ENCODE measurements around the gene NSUN4.

NSUN4 gene

DNA sequence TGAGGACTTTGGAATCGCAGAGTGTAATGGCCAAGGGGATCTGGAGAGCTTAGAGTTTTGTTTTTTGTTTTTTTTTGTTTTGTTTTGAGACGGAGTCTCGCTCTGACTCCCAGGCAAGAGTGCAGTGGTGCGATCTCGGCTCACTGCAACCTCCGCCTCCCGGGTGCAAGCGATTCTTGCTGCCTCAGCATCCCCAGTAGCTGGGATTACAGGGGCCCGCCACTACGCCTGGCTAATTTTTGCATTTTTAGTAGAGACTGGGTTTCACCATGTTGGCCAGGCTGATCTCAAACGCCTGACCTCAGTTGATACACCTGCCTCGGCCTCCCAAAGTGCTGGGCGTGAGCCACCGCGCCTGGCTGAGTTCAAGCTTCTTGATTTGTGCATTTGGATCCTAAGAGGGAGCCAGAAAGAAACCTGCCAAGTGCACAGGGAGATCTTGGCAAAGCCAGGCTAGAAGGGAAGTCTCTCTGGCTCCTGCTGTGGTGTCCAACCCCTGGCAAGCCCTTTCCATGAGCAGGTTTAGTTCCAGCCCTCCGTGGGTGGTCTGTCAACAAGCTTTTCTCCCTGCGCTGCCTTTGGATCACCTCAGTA, 54.4 kb downstream of the NSUN4 start:
- TF ChIP-seq, protein P1, sequence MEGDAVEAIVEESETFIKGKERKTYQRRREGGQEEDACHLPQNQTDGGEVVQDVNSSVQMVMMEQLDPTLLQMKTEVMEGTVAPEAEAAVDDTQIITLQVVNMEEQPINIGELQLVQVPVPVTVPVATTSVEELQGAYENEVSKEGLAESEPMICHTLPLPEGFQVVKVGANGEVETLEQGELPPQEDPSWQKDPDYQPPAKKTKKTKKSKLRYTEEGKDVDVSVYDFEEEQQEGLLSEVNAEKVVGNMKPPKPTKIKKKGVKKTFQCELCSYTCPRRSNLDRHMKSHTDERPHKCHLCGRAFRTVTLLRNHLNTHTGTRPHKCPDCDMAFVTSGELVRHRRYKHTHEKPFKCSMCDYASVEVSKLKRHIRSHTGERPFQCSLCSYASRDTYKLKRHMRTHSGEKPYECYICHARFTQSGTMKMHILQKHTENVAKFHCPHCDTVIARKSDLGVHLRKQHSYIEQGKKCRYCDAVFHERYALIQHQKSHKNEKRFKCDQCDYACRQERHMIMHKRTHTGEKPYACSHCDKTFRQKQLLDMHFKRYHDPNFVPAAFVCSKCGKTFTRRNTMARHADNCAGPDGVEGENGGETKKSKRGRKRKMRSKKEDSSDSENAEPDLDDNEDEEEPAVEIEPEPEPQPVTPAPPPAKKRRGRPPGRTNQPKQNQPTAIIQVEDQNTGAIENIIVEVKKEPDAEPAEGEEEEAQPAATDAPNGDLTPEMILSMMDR (IDR thresholded peaks at IDR 0.05; ENCODE audit: control insufficient read depth, insufficient read depth, low read depth, low read length, missing control alignments): no peak
- DNase-seq (ENCODE audit: low read depth): no peak
- H3K4me3 ChIP-seq (ENCODE audit: control insufficient read depth, low read depth, low read length): no peak overlapping the region

DNA sequence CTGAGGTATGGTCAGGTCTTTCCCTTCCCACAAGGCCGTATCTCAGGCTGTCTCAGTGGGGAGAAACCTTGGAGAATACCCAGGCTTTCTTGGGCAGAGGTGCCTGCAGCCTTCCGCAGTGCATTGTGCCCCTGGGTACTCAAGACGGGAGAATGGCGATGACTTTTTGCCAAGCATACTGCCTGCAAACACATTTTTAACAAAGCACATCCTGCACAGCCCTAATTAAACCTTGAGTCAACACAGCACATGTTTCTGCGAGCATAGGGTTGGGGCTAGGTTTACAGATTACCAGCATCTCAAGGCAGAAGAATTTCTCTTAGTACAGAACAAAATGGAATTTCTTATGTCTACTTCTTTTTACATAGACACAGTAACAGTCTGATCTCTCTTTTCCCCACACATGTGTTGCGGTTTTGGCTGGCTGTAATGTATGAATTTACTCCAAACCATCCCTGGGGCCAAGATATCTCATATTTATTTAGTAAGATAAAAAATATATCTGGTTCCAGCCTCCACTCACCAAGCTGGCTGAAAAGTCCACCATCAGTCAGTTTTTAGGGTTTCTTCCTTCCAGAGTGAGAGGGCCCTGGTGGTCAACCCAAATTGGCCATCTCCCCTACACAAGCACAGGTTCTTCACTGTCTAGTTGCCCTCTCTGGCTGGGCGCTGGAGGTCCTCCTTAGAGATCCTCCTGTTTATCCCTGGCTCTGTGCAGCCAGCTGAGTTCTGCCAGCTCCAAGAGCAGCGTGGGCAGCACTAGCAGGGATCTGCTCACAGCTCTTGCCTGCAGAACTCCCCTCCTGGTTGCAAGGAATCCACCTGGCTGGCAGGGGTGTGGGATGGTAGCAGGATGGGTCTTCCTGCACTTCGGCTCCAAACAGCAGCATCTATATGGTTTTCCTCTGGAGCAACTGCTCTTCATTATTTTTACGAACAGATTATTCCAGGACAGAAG, 56.1 kb downstream of the NSUN4 start:
- no peak for DNase-seq (ENCODE audit: low read depth)
- no peak overlapping the region for H3K4me3 ChIP-seq (ENCODE audit: control insufficient read depth, low read depth, low read length)
- TF ChIP-seq, protein P1 (IDR thresholded peaks at IDR 0.05; ENCODE audit: control insufficient read depth, insufficient read depth, low read depth, low read length, missing control alignments): no peak

DNA sequence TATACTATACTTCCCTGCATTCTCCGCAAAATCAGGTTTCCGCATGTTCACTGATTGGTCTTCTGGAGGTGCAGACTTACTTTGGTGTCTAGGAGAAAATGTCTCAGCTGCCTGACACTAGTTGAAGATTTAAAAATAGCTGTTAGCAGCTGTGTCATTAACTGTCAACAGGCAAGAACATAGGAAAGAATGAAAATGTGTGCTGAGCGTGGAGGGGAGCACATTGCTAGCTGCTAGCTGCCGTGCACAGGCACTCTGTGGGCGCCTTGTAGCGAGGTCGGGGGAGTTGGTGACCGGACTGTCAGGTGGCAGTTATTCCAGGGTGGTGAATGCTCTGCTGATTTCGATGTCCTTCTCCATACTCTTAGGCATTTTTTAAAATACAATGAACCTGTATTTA, 58.7 kb downstream of the NSUN4 start:
- no peak for DNase-seq (ENCODE audit: low read depth)
- H3K4me3 ChIP-seq (ENCODE audit: control insufficient read depth, low read depth, low read length): no peak overlapping the region
- TF ChIP-seq, protein P1 (IDR thresholded peaks at IDR 0.05; ENCODE audit: control insufficient read depth, insufficient read depth, low read depth, low read length, missing control alignments): no peak

DNA sequence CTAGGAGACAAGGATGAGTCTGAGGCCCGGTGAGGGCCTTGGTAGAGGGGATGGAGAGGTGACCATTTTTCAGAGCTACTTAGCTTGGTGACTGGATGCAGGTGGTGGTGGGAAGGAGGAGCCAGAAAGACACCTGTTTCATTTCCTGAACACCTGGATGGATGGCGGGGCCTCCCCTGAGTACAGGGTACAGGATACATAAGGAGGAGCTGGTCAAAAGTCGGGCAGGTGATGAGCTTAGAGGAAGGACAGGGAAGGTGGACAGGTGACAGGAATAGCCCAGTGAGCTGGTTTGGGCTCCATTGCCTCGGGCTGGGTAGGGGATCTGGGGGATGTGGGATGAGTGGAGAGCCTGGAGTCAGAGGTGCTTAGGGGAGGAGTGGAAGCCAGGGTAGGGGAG, 59.8 kb downstream of the NSUN4 start:
- DNase-seq (ENCODE audit: low read depth): no peak
- H3K4me3 ChIP-seq (ENCODE audit: control insufficient read depth, low read depth, low read length): no peak overlapping the region
- TF ChIP-seq, protein P1 (IDR thresholded peaks at IDR 0.05; ENCODE audit: control insufficient read depth, insufficient read depth, low read depth, low read length, missing control alignments): no peak

DNA sequence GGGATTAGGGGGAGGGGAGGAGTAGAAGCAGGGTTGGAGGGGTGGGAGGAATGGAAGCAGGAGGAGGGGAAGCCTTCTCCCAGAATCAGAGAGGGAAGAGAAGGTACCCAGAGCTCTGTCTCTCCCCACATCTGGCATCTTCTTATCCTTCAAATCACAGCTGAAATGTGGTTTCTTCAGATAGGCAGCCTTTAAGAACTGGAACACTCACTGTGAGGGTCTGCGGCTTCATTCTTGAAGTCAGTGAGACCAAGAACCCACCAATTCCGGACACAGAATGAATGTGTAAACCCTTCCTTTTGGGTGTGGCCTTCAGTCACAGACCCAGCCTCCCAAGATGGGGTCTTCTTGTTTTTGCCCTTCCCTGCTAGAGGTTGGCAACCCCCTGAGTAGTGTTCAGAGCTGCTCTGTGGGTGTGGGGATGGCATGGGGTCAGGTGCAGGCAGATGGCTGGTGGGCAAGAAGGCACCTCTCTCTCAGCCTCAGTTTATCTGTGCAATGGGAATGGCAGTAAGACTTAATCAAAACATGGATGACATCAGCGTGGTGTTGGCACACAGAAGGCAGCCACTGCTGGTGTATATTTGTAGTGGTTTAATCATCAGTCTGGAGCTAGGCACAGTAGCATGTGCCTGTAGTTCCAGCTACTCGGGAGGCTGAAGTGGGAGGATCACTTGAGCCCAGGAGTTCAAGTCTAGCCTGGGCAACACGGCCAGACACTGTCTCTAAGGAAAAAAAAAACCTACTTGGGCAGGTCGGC, 60.7 kb downstream of the NSUN4 start:
- DNase-seq (ENCODE audit: low read depth): no peak
- H3K4me3 ChIP-seq (ENCODE audit: control insufficient read depth, low read depth, low read length): no peak overlapping the region
- TF ChIP-seq, protein P1 (IDR thresholded peaks at IDR 0.05; ENCODE audit: control insufficient read depth, insufficient read depth, low read depth, low read length, missing control alignments): no peak

DNA sequence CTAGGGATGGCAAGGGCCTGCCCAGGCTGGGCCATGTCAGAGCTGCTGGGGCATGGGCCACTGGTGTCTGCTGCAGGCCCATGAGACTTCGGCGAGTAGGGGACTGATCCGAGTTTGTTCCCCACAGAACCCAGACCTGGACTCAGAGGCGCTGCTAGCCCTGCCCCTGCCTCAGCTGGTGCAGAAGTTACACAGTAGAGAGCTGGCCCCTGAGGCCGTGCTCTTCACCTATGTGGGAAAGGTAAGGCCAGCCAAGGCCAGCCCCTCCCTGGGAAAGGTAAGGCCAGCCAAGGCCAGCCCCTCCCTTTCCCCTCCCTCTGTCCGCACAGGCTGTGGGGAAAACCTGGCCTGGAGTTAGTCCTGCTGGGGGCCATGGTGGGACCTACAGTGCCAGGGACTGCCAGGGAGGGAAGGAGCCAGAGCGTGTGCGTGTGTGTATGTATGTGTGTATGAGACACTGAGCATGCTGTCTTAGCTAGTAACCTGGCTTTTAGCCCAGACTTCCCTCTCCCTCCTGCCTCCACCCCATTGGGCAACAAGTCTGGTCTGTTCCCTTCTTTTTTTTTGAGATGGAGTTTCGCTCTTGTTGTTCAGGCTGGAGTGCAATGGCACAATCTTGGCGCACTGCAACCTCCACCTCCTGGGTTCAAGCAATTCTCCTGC, 61.5 kb downstream of the NSUN4 start:
- no peak overlapping the region for H3K4me3 ChIP-seq (ENCODE audit: control insufficient read depth, low read depth, low read length)
- DNase-seq (ENCODE audit: low read depth): peak; percentile 96
- TF ChIP-seq, protein P1 (IDR thresholded peaks at IDR 0.05; ENCODE audit: control insufficient read depth, insufficient read depth, low read depth, low read length, missing control alignments): no peak

Data from AG09309 (cell line).